Progenitor cell of endocrine pancreas (in vitro differentiated cells): ENCODE results near the gene ALAD. TPM values are rescaled to one million over a fixed set of nuclear protein-coding genes. Genes with fewer than 3 reads are reported as not detected.

Experiments
- DNase-seq: peaks from one replicate; pipeline ENCODE4 v3.0.0; 2021; ENCODE audit warnings: low spot score; ENCODE audit not compliant: unreplicated experiment
- H3K27ac Mint-ChIP-seq: 2 replicates; pipeline ENCODE4 v1.8.0; 2021; ENCODE audit warnings: mild to moderate bottlenecking, moderate library complexity, mixed read lengths
- H3K27me3 Mint-ChIP-seq: 2 replicates; pipeline ENCODE4 v1.8.0; 2021; ENCODE audit warnings: mixed read lengths
- H3K36me3 Mint-ChIP-seq: 2 replicates; pipeline ENCODE4 v1.8.0; 2022; ENCODE audit warnings: mixed read lengths; ENCODE audit not compliant: insufficient read depth
- H3K4me1 Mint-ChIP-seq: 2 replicates; pipeline ENCODE4 v1.8.0; 2021; ENCODE audit warnings: low read depth, mixed read lengths
- H3K4me3 Mint-ChIP-seq: 2 replicates; pipeline ENCODE4 v1.8.0; 2021; ENCODE audit warnings: low read depth, mild to moderate bottlenecking, moderate library complexity, mixed read lengths
- H3K9me3 Mint-ChIP-seq: 2 replicates; pipeline ENCODE4 v1.8.0; 2021; ENCODE audit warnings: low read depth, mixed read lengths
- total RNA-seq: library from RNA; stranded (reverse); gene quantifications from 2 replicates; pipeline ENCODE4 v1.2.1, GENCODE V29; 2021
- TF ChIP-seq, protein P1 (sequence below): fragments of 200-600 bp; sonication (generic); IDR thresholded peaks from one replicate; pipeline ENCODE4 v1.5.0; 2021; ENCODE audit warnings: antibody characterized with exemption, mild to moderate bottlenecking; ENCODE audit not compliant: unreplicated experiment

The ALAD gene
- total RNA-seq, 1 donor from 2014 or later: 64.3 TPM

GRCh38 chr9:113398796-113399195, 2.3 kb downstream of the ALAD start:
- Mint-ChIP-seq H3K36me3 (peaks cover 5% of the 10 kb centered on the region), H3K4me3 (no peak overlapping the region), H3K4me1 (peaks cover 33% of the 10 kb centered on the region), H3K9me3 (no peaks in the 10 kb centered on the region), H3K27me3 (no peaks in the 10 kb centered on the region), H3K27ac (no peak overlapping the region)
- no peak for DNase-seq
- TF ChIP-seq, protein P1, sequence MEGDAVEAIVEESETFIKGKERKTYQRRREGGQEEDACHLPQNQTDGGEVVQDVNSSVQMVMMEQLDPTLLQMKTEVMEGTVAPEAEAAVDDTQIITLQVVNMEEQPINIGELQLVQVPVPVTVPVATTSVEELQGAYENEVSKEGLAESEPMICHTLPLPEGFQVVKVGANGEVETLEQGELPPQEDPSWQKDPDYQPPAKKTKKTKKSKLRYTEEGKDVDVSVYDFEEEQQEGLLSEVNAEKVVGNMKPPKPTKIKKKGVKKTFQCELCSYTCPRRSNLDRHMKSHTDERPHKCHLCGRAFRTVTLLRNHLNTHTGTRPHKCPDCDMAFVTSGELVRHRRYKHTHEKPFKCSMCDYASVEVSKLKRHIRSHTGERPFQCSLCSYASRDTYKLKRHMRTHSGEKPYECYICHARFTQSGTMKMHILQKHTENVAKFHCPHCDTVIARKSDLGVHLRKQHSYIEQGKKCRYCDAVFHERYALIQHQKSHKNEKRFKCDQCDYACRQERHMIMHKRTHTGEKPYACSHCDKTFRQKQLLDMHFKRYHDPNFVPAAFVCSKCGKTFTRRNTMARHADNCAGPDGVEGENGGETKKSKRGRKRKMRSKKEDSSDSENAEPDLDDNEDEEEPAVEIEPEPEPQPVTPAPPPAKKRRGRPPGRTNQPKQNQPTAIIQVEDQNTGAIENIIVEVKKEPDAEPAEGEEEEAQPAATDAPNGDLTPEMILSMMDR: no peak

GRCh38 chr9:113397203-113397631, 3.9 kb downstream of the ALAD start:
- no peak overlapping the region for H3K4me3 Mint-ChIP-seq
- H3K4me1 Mint-ChIP-seq: peaks cover 33% of the 10 kb centered on the region
- peaks cover 11% of the 10 kb centered on the region for H3K36me3 Mint-ChIP-seq
- no peaks in the 10 kb centered on the region for H3K9me3 Mint-ChIP-seq
- no peak for DNase-seq
- peak overlapping the region; percentile 76 for H3K27ac Mint-ChIP-seq
- H3K27me3 Mint-ChIP-seq: no peaks in the 10 kb centered on the region
- TF ChIP-seq, protein P1: no peak

DNA sequence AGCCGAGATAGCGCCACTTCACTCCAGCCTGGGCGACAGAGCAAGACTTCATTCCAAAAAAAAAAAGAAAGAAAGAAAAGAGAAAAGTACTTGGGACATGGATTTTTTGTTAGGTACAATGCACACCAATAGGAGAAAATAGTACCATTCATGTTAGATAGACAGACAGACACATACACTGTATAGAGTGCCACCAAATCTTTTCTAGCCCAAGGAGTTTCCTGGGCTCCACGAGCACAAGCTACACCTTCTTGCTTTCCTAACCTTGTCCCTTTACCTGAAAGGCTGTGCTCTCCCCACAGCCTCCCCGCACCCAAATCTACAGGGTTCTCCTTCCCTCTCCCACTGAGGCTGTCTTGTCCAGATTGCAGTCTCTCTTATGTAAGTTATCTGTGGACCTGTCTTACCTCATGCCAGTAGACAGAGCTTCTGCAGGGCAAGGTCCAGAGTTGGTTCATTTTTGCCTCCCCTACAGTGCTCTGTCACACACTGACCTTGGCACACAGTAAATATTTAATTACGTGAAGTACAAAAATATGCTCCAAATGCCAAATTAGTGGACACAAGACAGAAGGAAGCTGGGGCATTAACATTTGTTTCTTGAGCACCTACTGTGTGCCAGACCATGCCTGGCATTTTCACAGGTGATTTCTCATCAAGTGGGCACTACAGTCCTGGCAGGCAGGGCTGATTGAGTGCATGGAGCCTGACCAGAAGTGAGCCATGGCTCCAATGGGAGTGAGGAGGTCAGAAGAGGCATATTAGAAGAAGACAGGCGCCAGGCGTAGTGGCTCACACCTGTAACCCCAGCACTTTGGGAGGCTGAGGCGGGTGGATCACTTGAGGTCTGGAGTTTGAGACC, 5.9 kb downstream of the ALAD start:
- no peak for DNase-seq
- Mint-ChIP-seq H3K36me3 (peaks cover 17% of the 10 kb centered on the region), H3K27me3 (no peaks in the 10 kb centered on the region), H3K27ac (no peak overlapping the region), H3K9me3 (no peaks in the 10 kb centered on the region), H3K4me3 (no peak overlapping the region), H3K4me1 (peaks cover 27% of the 10 kb centered on the region)
- TF ChIP-seq, protein P1: no peak

GRCh38 chr9:113393281-113393680, 7.8 kb downstream of the ALAD start:
- peaks cover 21% of the 10 kb centered on the region for H3K4me1 Mint-ChIP-seq
- peaks cover 18% of the 10 kb centered on the region for H3K36me3 Mint-ChIP-seq
- H3K27ac Mint-ChIP-seq: no peak overlapping the region
- H3K9me3 Mint-ChIP-seq: no peaks in the 10 kb centered on the region
- H3K27me3 Mint-ChIP-seq: no peaks in the 10 kb centered on the region
- no peak for DNase-seq
- TF ChIP-seq, protein P1: no peak
- H3K4me3 Mint-ChIP-seq: no peak overlapping the region

- TF ChIP-seq, protein P1: no peak
- peaks cover 26% of the 10 kb centered on the region for H3K36me3 Mint-ChIP-seq
- H3K27me3 Mint-ChIP-seq: no peaks in the 10 kb centered on the region
- peaks cover 3% of the 10 kb centered on the region for H3K9me3 Mint-ChIP-seq
- DNase-seq: no peak
- peaks cover 30% of the 10 kb centered on the region for H3K4me1 Mint-ChIP-seq
- no peak overlapping the region for H3K27ac Mint-ChIP-seq
- H3K4me3 Mint-ChIP-seq: no peak overlapping the region
These were observed 9.2 kb downstream of the ALAD start for GRCh38 chr9:113391917-113392316.
